Measurements from ENCODE around the gene IL17RC. TPM values are rescaled to one million over a fixed set of nuclear protein-coding genes. Genes with fewer than 3 reads are reported as not detected.

IL17RC gene
- total and polyA plus RNA-seq, 2 of the 8 experiments (the other 6 are each of a cell fraction or from before 2014, with no cell fraction given) = 11.8 to 13.0 TPM

GRCh38 chr3:9978710-9979305 is 61.9 kb downstream of the IL17RC start:
- Histone ChIP-seq H2BK15ac (ENCODE audit: low read length) (no peak overlapping the region), H2AK5ac (ENCODE audit: low read depth, low read length) (no peak overlapping the region), H2BK5ac (ENCODE audit: low read depth, low read length) (no peak overlapping the region), H3K4me2 (ENCODE audit: insufficient read depth in 1 of 2, low read depth in 2 of 2, low read length in 2 of 2) (no peak overlapping the region), H3K23ac (ENCODE audit: insufficient read length) (no peak overlapping the region), H2BK20ac (ENCODE audit: low read length) (no peak overlapping the region), H3K27ac (ENCODE audit: low read depth, low read length) (no peak overlapping the region), H3K23me2 (ENCODE audit: low read depth, low read length) (no peaks in the 10 kb centered on the region), H3K79me2 (ENCODE audit: control insufficient read depth in 1 of 2, insufficient read depth in 2 of 2, low read length in 2 of 2) (no peaks in the 10 kb centered on the region), H3K9me3 (ENCODE audit: insufficient read depth in 2 of 2, low read depth in 1 of 2, low read length in 1 of 2) (no peaks in the 10 kb centered on the region), H2BK120ac (replicated peaks; ENCODE audit: low read depth, low read length) (no peak overlapping the region), H3K14ac (ENCODE audit: insufficient read length) (no peak overlapping the region), H2BK12ac (ENCODE audit: low read depth, low read length) (no peak overlapping the region), H4K20me1 (replicated peaks in 1 of 2; ENCODE audit: control insufficient read depth in 1 of 2, insufficient read depth in 2 of 2, low read length in 2 of 2) (peaks cover 0 to 3% of the 10 kb centered on the region in 2 experiments), H3K56ac (replicated peaks; ENCODE audit: insufficient read length, low read depth, low read length) (no peak overlapping the region), H3K79me1 (ENCODE audit: low read depth, low read length) (peaks cover 2% of the 10 kb centered on the region; the same call in 1 of the 2 replicates), H3K18ac (ENCODE audit: extremely low read depth, low read length) (no peak overlapping the region), H3K27me3 (replicated peaks in 1 of 4; ENCODE audit: control insufficient read depth in 3 of 4, extremely low read depth in 1 of 4, insufficient read depth in 3 of 4, low read length in 3 of 4) (no peaks in the 10 kb centered on the region), H3K4me1 (replicated peaks in 1 of 4; ENCODE audit: control insufficient read depth in 3 of 4, insufficient read depth in 4 of 4, low read length in 3 of 4) (no peaks in the 10 kb centered on the region), H4K5ac (ENCODE audit: insufficient read length, low read depth, low read length) (no peak overlapping the region), H3K4me3 (ENCODE audit: extremely low read depth in 1 of 4, insufficient read depth in 2 of 4, low read depth in 3 of 4, low read length in 4 of 4) (no peak overlapping the region), H4K91ac (replicated peaks; ENCODE audit: insufficient read length, low read length) (no peak overlapping the region), H3K36me3 (ENCODE audit: control insufficient read depth in 2 of 4, insufficient read depth in 4 of 4, low read length in 3 of 4) (peaks cover 3 to 17% (median 8%) of the 10 kb centered on the region in 4 experiments), H4K8ac (ENCODE audit: extremely low read depth, insufficient read depth, low read length) (no peak overlapping the region), H2AFZ (ENCODE audit: low read length) (no peak overlapping the region), H3K4ac (replicated peaks; ENCODE audit: insufficient read length, low read depth, low read length) (no peak overlapping the region), H3K9ac (replicated peaks in 1 of 4; ENCODE audit: extremely low read depth in 1 of 4, low read depth in 3 of 4, low read length in 3 of 4) (no peak overlapping the region)
- TF ChIP-seq NANOG (IDR thresholded peaks at IDR 0.05; ENCODE audit: insufficient read depth, low read depth, low read length, poor library complexity, severe bottlenecking) = no peak
- TF ChIP-seq BACH1 (IDR thresholded peaks at IDR 0.05; ENCODE audit: low read length) = no peak
- no peak for TF ChIP-seq POLR2AphosphoS5 (IDR thresholded peaks at IDR 0.05; ENCODE audit: low read depth, low read length)
- no peak for TF ChIP-seq CTCF (IDR thresholded peaks at IDR 0.05; ENCODE audit: control extremely low read depth in 1 of 3, insufficient read depth in 1 of 3, low read depth in 1 of 3, low read length in 3 of 3)
- TF ChIP-seq GABPA (IDR thresholded peaks at IDR 0.05; ENCODE audit: borderline replicate concordance, insufficient read depth, low read length) = no peak
- TF ChIP-seq KDM4A (IDR thresholded peaks at IDR 0.05; ENCODE audit: low read depth, low read length, severe bottlenecking) = no peak
- TF ChIP-seq SP4 (IDR thresholded peaks at IDR 0.05; ENCODE audit: low read length) = no peak
- no peak for TF ChIP-seq RBBP5 (IDR thresholded peaks at IDR 0.05; ENCODE audit: borderline replicate concordance, low read depth, low read length)
- TF ChIP-seq ASH2L (IDR thresholded peaks at IDR 0.05; ENCODE audit: low read length) = no peak
- 88% methylated on average over 8 of the region's 8 CpGs; no CpG with 5 or more reads in 1 of the 2 experiments for WGBS, 2 experiments (ENCODE audit: extremely low coverage in 1 of 2, insufficient coverage in 1 of 2, insufficient read length in 1 of 2, insufficient replicate concordance in 2 of 2, low coverage in 1 of 2, low lambda C conversion rate in 2 of 2, missing lambda C conversion rate in 1 of 2)
- DNase-seq (ENCODE audit: low read depth in 1 of 2, low spot score in 2 of 2) (no peak), FAIRE-seq (no peak)
- ChIA-PET CTCF (ENCODE audit: partially characterized antibody) (interaction anchor here (0.5 to 2.1 kb wide), 2 partner anchors 23 to 182 kb away, joined by 3 to 7 read pairs; no protein-coding TSS in a partner anchor), POLR2A (ENCODE audit: partially characterized antibody) (interaction anchor here (0.7 kb wide), 1 partner anchor 29 kb away, joined by 3 read pairs; no protein-coding TSS in a partner anchor)
